Endodermal cell (in vitro differentiated cells): ENCODE data around the gene C2orf81. TPM values are rescaled to one million over a fixed set of nuclear protein-coding genes. Genes with fewer than 3 reads are reported as not detected.
"Not testable (repeated sequence)": the region's sequence is repeated elsewhere in the genome, so short reads cannot be mapped to it uniquely, and the experiment has no call there.

ENCODE experiments used
- DNase-seq: peaks from one replicate; pipeline ENCODE4 v3.0.0-alpha.2; 2017
- H3K27ac ChIP-seq: 2 replicates; pipeline ENCODE4 v1.5.1; 2013; ENCODE audit warnings: mild to moderate bottlenecking, low read depth, low read length, moderate library complexity
- H3K27me3 ChIP-seq: 2 replicates; pipeline ENCODE4 v1.6.1; 2013; ENCODE audit warnings: mild to moderate bottlenecking, low read length, moderate library complexity; ENCODE audit not compliant: insufficient read depth, control insufficient read depth, poor library complexity, severe bottlenecking
- H3K36me3 ChIP-seq: 2 replicates; pipeline ENCODE4 v1.7.0; 2013; ENCODE audit warnings: mild to moderate bottlenecking, low read length, moderate library complexity; ENCODE audit not compliant: control insufficient read depth, insufficient read depth
- H3K4me1 ChIP-seq: one replicate; pipeline ENCODE4 v1.7.0; 2013; ENCODE audit warnings: low read length; ENCODE audit not compliant: control insufficient read depth, insufficient read depth
- H3K4me3 ChIP-seq: 2 replicates; pipeline ENCODE4 v1.5.1; 2013; ENCODE audit warnings: mild to moderate bottlenecking, low read length, moderate library complexity
- H3K9ac ChIP-seq: 2 replicates; pipeline ENCODE4 v1.6.1; 2013; ENCODE audit warnings: mild to moderate bottlenecking, low read length, moderate library complexity; ENCODE audit not compliant: poor library complexity, severe bottlenecking; ENCODE audit errors: extremely low read depth
- H3K9me3 ChIP-seq: 2 replicates; pipeline ENCODE4 v1.6.1; 2013; ENCODE audit warnings: mild to moderate bottlenecking, low read length, moderate library complexity; ENCODE audit not compliant: control insufficient read depth
- H3K27ac Mint-ChIP-seq: 2 replicates; pipeline ENCODE4 v1.8.0; 2020; ENCODE audit warnings: mixed read lengths
- H3K27me3 Mint-ChIP-seq: 2 replicates; pipeline ENCODE4 v1.8.0; 2021; ENCODE audit warnings: mild to moderate bottlenecking, mixed read lengths; ENCODE audit not compliant: insufficient read depth
- H3K36me3 Mint-ChIP-seq: 2 replicates; pipeline ENCODE4 v1.8.0; 2020; ENCODE audit warnings: low read depth, mixed read lengths
- H3K4me1 Mint-ChIP-seq: 2 replicates; pipeline ENCODE4 v1.8.0; 2020; ENCODE audit warnings: mixed read lengths
- H3K4me3 Mint-ChIP-seq: 2 replicates; pipeline ENCODE4 v1.8.0; 2020; ENCODE audit warnings: mild to moderate bottlenecking, moderate library complexity, mixed read lengths
- H3K9me3 Mint-ChIP-seq: 2 replicates; pipeline ENCODE4 v1.8.0; 2020; ENCODE audit warnings: mild to moderate bottlenecking, mixed read lengths
- CTCF ChIP-seq: fragments of 200-600 bp; sonication (generic); conservative IDR thresholded peaks from 2 replicates; pipeline ENCODE4 v1.5.0; 2021; ENCODE audit warnings: antibody characterized with exemption, mild to moderate bottlenecking
- WGBS, 2 experiments: methylation state at CpG; one replicate each; pipeline versions ENCODE4 v1.1.5 to v1.1.7; 2013; ENCODE audit warnings: missing lambda C conversion rate in 2 of 2, mixed read lengths in 1 of 2; ENCODE audit not compliant: insufficient coverage in 1 of 2, insufficient read length in 1 of 2; 5-methylcytosine and 5-hydroxymethylcytosine counted together
- total RNA-seq, 2 donors: library from RNA; stranded (reverse); fragmentation: NEBNext Ultra II Directional in 1 of 2; extraction: Animal tissue kit (Norgen Biotek cat#: 25700) in 1 of 2; gene quantifications; 2 replicates in 1 of 2; 3 replicates in 1 of 2; pipeline ENCODE4 v1.2.1, GENCODE V29; 2021

C2orf81 gene
- total RNA-seq, 2 donors from 2014 or later = 3.8 to 4.8 TPM

GRCh38 chr2:74444498-74445318 lies 23.3 kb upstream of the C2orf81 start:
- no peaks in the 10 kb centered on the region for H3K27me3 Mint-ChIP-seq
- H3K9me3 Mint-ChIP-seq = no peaks in the 10 kb centered on the region
- TF ChIP-seq CTCF = no peak
- no peak for DNase-seq
- peaks cover 7% of the 10 kb centered on the region for H3K4me1 Mint-ChIP-seq
- no peak overlapping the region for H3K4me3 ChIP-seq
- H3K27me3 ChIP-seq = no peaks in the 10 kb centered on the region
- no peak overlapping the region for H3K4me3 Mint-ChIP-seq
- H3K36me3 ChIP-seq = no peaks in the 10 kb centered on the region
- H3K9me3 ChIP-seq = no peaks in the 10 kb centered on the region
- no peaks in the 10 kb centered on the region for H3K36me3 Mint-ChIP-seq
- no peak overlapping the region for H3K27ac ChIP-seq
- H3K4me1 ChIP-seq = no peaks in the 10 kb centered on the region
- 83 to 97% methylated on average over 3 to 4 of the region's 5 CpGs for WGBS, 2 experiments
- H3K27ac Mint-ChIP-seq = no peak overlapping the region
- no peak overlapping the region for H3K9ac ChIP-seq

GRCh38 chr2:74442483-74443297 lies 21.3 kb upstream of the C2orf81 start:
- Histone ChIP-seq H3K36me3 (peaks cover 19% of the 10 kb centered on the region), H3K4me1 (peaks cover 12% of the 10 kb centered on the region), H3K4me3 (peak overlapping the region; percentile 96), H3K9ac (peak overlapping the region; percentile 95)
- H3K9me3 ChIP-seq, H3K27me3 Mint-ChIP-seq, DNase-seq, H3K27ac ChIP-seq, H3K27me3 ChIP-seq, H3K9me3 Mint-ChIP-seq: not testable (repeated sequence)
- H3K4me1 Mint-ChIP-seq = peaks cover 27% of the 10 kb centered on the region
- H3K4me3 Mint-ChIP-seq = peak overlapping the region; percentile 96
- peak overlapping the region; percentile 99 for H3K27ac Mint-ChIP-seq
- H3K36me3 Mint-ChIP-seq = peaks cover 14% of the 10 kb centered on the region
- 76 to 86% methylated on average over 7 to 16 of the region's 16 CpGs for WGBS, 2 experiments

GRCh38 chr2:74441690-74442482 lies 20.5 kb upstream of the C2orf81 start, which contains the start of gene RTKN:
TSS of gene RTKN (minus strand) at chr2:74441937. CDS start at chr2:74441816, 121 bp downstream.
- TF ChIP-seq CTCF = peak; percentile 25
- 1 to 3% methylated on average over 12 to 75 of the region's 75 CpGs for WGBS, 2 experiments
- peak within 1 kb of the TSS; percentile 98 for H3K27ac ChIP-seq
- H3K27me3 ChIP-seq = no peaks in the 10 kb centered on the region
- Mint-ChIP-seq H3K4me3 (peak within 1 kb of the TSS; percentile 96), H3K27me3 (no peaks in the 10 kb centered on the region), H3K27ac (peak within 1 kb of the TSS; percentile 99), H3K4me1 (peaks cover 35% of the 10 kb centered on the region), H3K9me3 (no peaks in the 10 kb centered on the region), H3K36me3 (peaks cover 18% of the 10 kb centered on the region)
- H3K4me1 ChIP-seq = peaks cover 12% of the 10 kb centered on the region
- peak within 1 kb of the TSS; percentile 96 for H3K4me3 ChIP-seq
- peak; percentile 94 for DNase-seq
- peak within 1 kb of the TSS; percentile 95 for H3K9ac ChIP-seq
- peaks cover 27% of the 10 kb centered on the region for H3K36me3 ChIP-seq
- H3K9me3 ChIP-seq = no peaks in the 10 kb centered on the region
